Nephron progenitor cell (in vitro differentiated cells): Measurements from ENCODE around the gene ZNF512.

Experiments used
- DNase-seq: peaks from one replicate; pipeline ENCODE4 v3.0.0; 2021
- H3K27ac Mint-ChIP-seq: 2 replicates; pipeline ENCODE4 v1.8.0; 2021; ENCODE audit warnings: mild to moderate bottlenecking, moderate library complexity, mixed read lengths
- H3K27me3 Mint-ChIP-seq: 2 replicates; pipeline ENCODE4 v1.8.0; 2021; ENCODE audit warnings: mild to moderate bottlenecking, low read depth, mixed read lengths; ENCODE audit not compliant: poor library complexity
- H3K36me3 Mint-ChIP-seq: 2 replicates; pipeline ENCODE4 v1.8.0; 2021; ENCODE audit warnings: low read depth, mixed read lengths
- H3K4me1 Mint-ChIP-seq: 2 replicates; pipeline ENCODE4 v1.8.0; 2021; ENCODE audit warnings: mixed read lengths
- H3K4me3 Mint-ChIP-seq: 2 replicates; pipeline ENCODE4 v1.8.0; 2021; ENCODE audit warnings: mild to moderate bottlenecking, moderate library complexity, mixed read lengths
- H3K9me3 Mint-ChIP-seq: 2 replicates; pipeline ENCODE4 v1.8.0; 2021; ENCODE audit warnings: mild to moderate bottlenecking, moderate library complexity, mixed read lengths
- CTCF ChIP-seq: fragments of 200-600 bp; sonication (generic); IDR thresholded peaks from 2 replicates; pipeline ENCODE4 v1.5.0; 2021; ENCODE audit warnings: antibody characterized with exemption

Gene ZNF512

GRCh38 chr2:27638709-27639108 is 55.9 kb downstream of the ZNF512 start:
- Mint-ChIP-seq H3K4me1 (no peaks in the 10 kb centered on the region), H3K9me3 (no peaks in the 10 kb centered on the region), H3K36me3 (peaks cover 55% of the 10 kb centered on the region), H3K4me3 (no peak overlapping the region), H3K27ac (no peak overlapping the region), H3K27me3 (no peaks in the 10 kb centered on the region)
- DNase-seq, result no peak
- no peak for TF ChIP-seq CTCF

GRCh38 chr2:27640722-27641245 is 57.9 kb downstream of the ZNF512 start:
- TF ChIP-seq CTCF, result no peak
- no peaks in the 10 kb centered on the region for H3K4me1 Mint-ChIP-seq
- H3K27ac Mint-ChIP-seq, result no peak overlapping the region
- no peak overlapping the region for H3K4me3 Mint-ChIP-seq
- no peaks in the 10 kb centered on the region for H3K9me3 Mint-ChIP-seq
- no peaks in the 10 kb centered on the region for H3K27me3 Mint-ChIP-seq
- DNase-seq, result no peak
- H3K36me3 Mint-ChIP-seq, result peaks cover 41% of the 10 kb centered on the region

- Mint-ChIP-seq H3K9me3 (no peaks in the 10 kb centered on the region), H3K36me3 (peaks cover 36% of the 10 kb centered on the region), H3K4me1 (no peaks in the 10 kb centered on the region), H3K4me3 (no peak overlapping the region), H3K27ac (no peak overlapping the region), H3K27me3 (no peaks in the 10 kb centered on the region)
- DNase-seq, result no peak
- no peak for TF ChIP-seq CTCF
Observed at GRCh38 chr2:27645197-27645596, 62.4 kb downstream of the ZNF512 start.

GRCh38 chr2:27647289-27647688 is 64.4 kb downstream of the ZNF512 start:
- no peak for TF ChIP-seq CTCF
- DNase-seq, result no peak
- H3K36me3 Mint-ChIP-seq, result peaks cover 37% of the 10 kb centered on the region
- H3K27me3 Mint-ChIP-seq, result no peaks in the 10 kb centered on the region
- no peaks in the 10 kb centered on the region for H3K4me1 Mint-ChIP-seq
- H3K27ac Mint-ChIP-seq, result no peak overlapping the region
- no peaks in the 10 kb centered on the region for H3K9me3 Mint-ChIP-seq
- no peak overlapping the region for H3K4me3 Mint-ChIP-seq

- DNase-seq, result no peak
- no peak for TF ChIP-seq CTCF
- Mint-ChIP-seq H3K27me3 (no peaks in the 10 kb centered on the region), H3K27ac (no peak overlapping the region), H3K4me3 (no peak overlapping the region), H3K4me1 (no peaks in the 10 kb centered on the region), H3K9me3 (no peaks in the 10 kb centered on the region), H3K36me3 (peaks cover 41% of the 10 kb centered on the region)
Observed at GRCh38 chr2:27647737-27648136, 64.9 kb downstream of the ZNF512 start.

GRCh38 chr2:27651056-27651455 is 68.2 kb downstream of the ZNF512 start:
- Mint-ChIP-seq H3K9me3 (no peaks in the 10 kb centered on the region), H3K27ac (no peak overlapping the region), H3K4me3 (no peak overlapping the region), H3K4me1 (no peaks in the 10 kb centered on the region), H3K27me3 (no peaks in the 10 kb centered on the region), H3K36me3 (peaks cover 61% of the 10 kb centered on the region)
- DNase-seq, result no peak
- TF ChIP-seq CTCF, result no peak
